Astrocyte (in vitro differentiated cells and primary cell): ENCODE data around the gene RABGGTA. TPM values are rescaled to one million over a fixed set of nuclear protein-coding genes. Genes with fewer than 3 reads are reported as not detected.

Experiments
- DNase-seq: peaks from one replicate; pipeline ENCODE4 v3.0.0-alpha.2; 2010; ENCODE audit warnings: low read depth
- FAIRE-seq: peaks from 2 replicates; lab custom pipeline; 2011; peaks lifted over from hg19 to GRCh38; lab: Jason Lieb, UNC
- H2AFZ ChIP-seq: 2 replicates; pipeline ENCODE4 v1.6.0; 2012; ENCODE audit warnings: low read depth, low read length, inconsistent platforms
- H3K27ac ChIP-seq: 2 replicates; pipeline ENCODE4 v1.5.1; 2011; ENCODE audit warnings: low read depth, low read length, inconsistent platforms
- H3K27me3 ChIP-seq: 2 replicates; pipeline ENCODE4 v1.6.0; 2011; ENCODE audit warnings: low read length, inconsistent platforms; ENCODE audit not compliant: insufficient read depth
- H3K36me3 ChIP-seq: 2 replicates; pipeline ENCODE4 v1.5.1; 2011; ENCODE audit warnings: low read length, inconsistent platforms; ENCODE audit not compliant: insufficient read depth
- H3K4me1 ChIP-seq: 2 replicates; pipeline ENCODE4 v1.5.1; 2011; ENCODE audit warnings: low read length, inconsistent platforms; ENCODE audit not compliant: insufficient read depth
- H3K4me2 ChIP-seq: 2 replicates; pipeline ENCODE4 v1.6.0; 2012; ENCODE audit warnings: low read length, inconsistent platforms
- H3K4me3 ChIP-seq: 2 replicates; pipeline ENCODE4 v1.5.1; 2011; ENCODE audit warnings: low read depth, mild to moderate bottlenecking, low read length, inconsistent platforms; ENCODE audit not compliant: insufficient read depth
- H3K79me2 ChIP-seq: 2 replicates; pipeline ENCODE4 v1.6.0; 2012; ENCODE audit warnings: mild to moderate bottlenecking, low read length, inconsistent platforms; ENCODE audit not compliant: insufficient read depth
- H3K9ac ChIP-seq: 2 replicates; pipeline ENCODE4 v1.6.0; 2012; ENCODE audit warnings: mild to moderate bottlenecking, low read length, inconsistent platforms
- H3K9me3 ChIP-seq: 2 replicates; pipeline ENCODE4 v1.5.1; 2012; ENCODE audit warnings: low read depth, mild to moderate bottlenecking, low read length, inconsistent platforms; ENCODE audit not compliant: insufficient read depth
- H4K20me1 ChIP-seq: 2 replicates; pipeline ENCODE4 v1.6.0; 2012; ENCODE audit warnings: low read length, inconsistent platforms; ENCODE audit not compliant: insufficient read depth
- H3K27ac Mint-ChIP-seq: one replicate; pipeline ENCODE4 v1.8.0; 2021; ENCODE audit warnings: mild to moderate bottlenecking, mixed read lengths; ENCODE audit not compliant: unreplicated experiment
- H3K27me3 Mint-ChIP-seq: one replicate; pipeline ENCODE4 v1.8.0; 2021; ENCODE audit warnings: low read depth, mixed read lengths; ENCODE audit not compliant: unreplicated experiment
- H3K36me3 Mint-ChIP-seq: one replicate; pipeline ENCODE4 v1.8.0; 2021; ENCODE audit warnings: low read depth, mixed read lengths; ENCODE audit not compliant: unreplicated experiment
- H3K4me1 Mint-ChIP-seq: one replicate; pipeline ENCODE4 v1.8.0; 2021; ENCODE audit warnings: low read depth, mixed read lengths; ENCODE audit not compliant: unreplicated experiment
- H3K4me3 Mint-ChIP-seq: one replicate; pipeline ENCODE4 v1.8.0; 2021; ENCODE audit warnings: mild to moderate bottlenecking, moderate library complexity, mixed read lengths; ENCODE audit not compliant: unreplicated experiment
- H3K9me3 Mint-ChIP-seq: one replicate; pipeline ENCODE4 v1.8.0; 2021; ENCODE audit warnings: mild to moderate bottlenecking, mixed read lengths; ENCODE audit not compliant: unreplicated experiment
- CTCF ChIP-seq: IDR thresholded peaks from 2 replicates; pipeline ENCODE4 v1.5.1; 2011; ENCODE audit warnings: low read depth, mild to moderate bottlenecking, inconsistent platforms, low read length, moderate library complexity; ENCODE audit not compliant: insufficient read depth
- EZH2 ChIP-seq: IDR thresholded peaks from 2 replicates; pipeline ENCODE4 v1.6.1; 2012; ENCODE audit warnings: mild to moderate bottlenecking, low read length, inconsistent platforms; ENCODE audit not compliant: insufficient read depth
- total RNA-seq: library from RNA; stranded (reverse); gene quantifications from 2 replicates; pipeline ENCODE4 v1.2.1, GENCODE V29; 2021

The RABGGTA gene
- total RNA-seq, 1 donor from 2014 or later = 27.3 TPM

DNA sequence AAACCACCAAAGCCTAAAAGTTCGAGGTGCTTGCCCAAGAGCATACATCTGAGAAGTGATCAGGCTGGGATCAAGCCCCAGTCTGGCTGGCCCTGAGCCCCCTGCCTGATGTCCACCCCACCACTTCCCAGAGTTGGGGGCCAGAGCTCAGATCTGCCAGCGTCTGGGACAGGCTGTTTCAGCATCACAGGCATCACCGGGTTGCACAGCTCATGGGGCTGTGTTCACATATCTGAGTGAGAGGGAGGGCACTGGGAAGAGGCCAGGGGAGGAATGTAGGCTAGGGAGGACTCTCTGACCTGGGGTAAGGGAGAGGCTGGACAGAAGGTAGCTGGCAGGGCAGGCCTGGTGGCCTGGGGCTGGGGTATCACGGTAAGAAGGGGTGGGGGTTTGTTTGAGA is 14.4 kb downstream of the RABGGTA start:
- Histone ChIP-seq H3K4me1 (peaks cover 7% of the 10 kb centered on the region), H3K4me3 (no peak overlapping the region), H3K36me3 (no peaks in the 10 kb centered on the region), H3K27me3 (no peaks in the 10 kb centered on the region), H4K20me1 (no peaks in the 10 kb centered on the region), H3K9ac (no peak overlapping the region), H3K4me2 (no peak overlapping the region), H3K79me2 (no peaks in the 10 kb centered on the region), H3K9me3 (no peaks in the 10 kb centered on the region), H2AFZ (no peak overlapping the region), H3K27ac (no peak overlapping the region)
- TF ChIP-seq CTCF = no peak
- peaks cover 6% of the 10 kb centered on the region for H3K27me3 Mint-ChIP-seq
- H3K9me3 Mint-ChIP-seq = no peaks in the 10 kb centered on the region
- peak overlapping the region; percentile 12 for H3K27ac Mint-ChIP-seq
- FAIRE-seq (no peak), DNase-seq (no peak)
- peaks cover 22% of the 10 kb centered on the region for H3K36me3 Mint-ChIP-seq
- H3K4me1 Mint-ChIP-seq = peaks cover 5% of the 10 kb centered on the region
- H3K4me3 Mint-ChIP-seq = no peak overlapping the region

GRCh38 chr14:24255931-24256711 is 15.3 kb downstream of the RABGGTA start:
- Mint-ChIP-seq H3K27me3 (peaks cover 6% of the 10 kb centered on the region), H3K36me3 (peaks cover 21% of the 10 kb centered on the region), H3K27ac (no peak overlapping the region), H3K4me3 (no peak overlapping the region), H3K4me1 (peaks cover 14% of the 10 kb centered on the region), H3K9me3 (no peaks in the 10 kb centered on the region)
- Histone ChIP-seq H3K4me1 (peaks cover 14% of the 10 kb centered on the region), H3K79me2 (no peaks in the 10 kb centered on the region), H4K20me1 (no peaks in the 10 kb centered on the region), H3K4me3 (no peak overlapping the region), H3K9ac (no peak overlapping the region), H3K9me3 (no peaks in the 10 kb centered on the region), H3K27me3 (no peaks in the 10 kb centered on the region), H3K27ac (no peak overlapping the region), H3K36me3 (no peaks in the 10 kb centered on the region), H3K4me2 (no peak overlapping the region), H2AFZ (no peak overlapping the region)
- FAIRE-seq (no peak), DNase-seq (no peak)
- no peak for TF ChIP-seq EZH2
- TF ChIP-seq CTCF = no peak

- Histone ChIP-seq H3K9ac (no peak overlapping the region), H3K27ac (no peak overlapping the region), H2AFZ (no peak overlapping the region), H3K27me3 (no peaks in the 10 kb centered on the region), H4K20me1 (no peaks in the 10 kb centered on the region), H3K9me3 (no peaks in the 10 kb centered on the region), H3K4me1 (peaks cover 14% of the 10 kb centered on the region), H3K4me3 (no peak overlapping the region), H3K36me3 (no peaks in the 10 kb centered on the region), H3K79me2 (no peaks in the 10 kb centered on the region), H3K4me2 (no peak overlapping the region)
- peaks cover 19% of the 10 kb centered on the region for H3K4me1 Mint-ChIP-seq
- H3K27me3 Mint-ChIP-seq = peaks cover 4% of the 10 kb centered on the region
- TF ChIP-seq CTCF (no peak), EZH2 (no peak)
- no peaks in the 10 kb centered on the region for H3K9me3 Mint-ChIP-seq
- no peak overlapping the region for H3K4me3 Mint-ChIP-seq
- no peak for DNase-seq
- H3K27ac Mint-ChIP-seq = no peak overlapping the region
- no peak for FAIRE-seq
- H3K36me3 Mint-ChIP-seq = peaks cover 19% of the 10 kb centered on the region
Measured at GRCh38 chr14:24255438-24255837, 16.0 kb downstream of the RABGGTA start.
